HG03442 (cell line): ENCODE measurements around the gene SHISA9.

Experiments
- ATAC-seq: cut with Tn5 transposase; IDR thresholded peaks from one replicate; pipeline ENCODE4 v1.9.1; 2021; ENCODE audit warnings: mild to moderate bottlenecking, moderate library complexity; ENCODE audit not compliant: unreplicated experiment

SHISA9 gene

DNA sequence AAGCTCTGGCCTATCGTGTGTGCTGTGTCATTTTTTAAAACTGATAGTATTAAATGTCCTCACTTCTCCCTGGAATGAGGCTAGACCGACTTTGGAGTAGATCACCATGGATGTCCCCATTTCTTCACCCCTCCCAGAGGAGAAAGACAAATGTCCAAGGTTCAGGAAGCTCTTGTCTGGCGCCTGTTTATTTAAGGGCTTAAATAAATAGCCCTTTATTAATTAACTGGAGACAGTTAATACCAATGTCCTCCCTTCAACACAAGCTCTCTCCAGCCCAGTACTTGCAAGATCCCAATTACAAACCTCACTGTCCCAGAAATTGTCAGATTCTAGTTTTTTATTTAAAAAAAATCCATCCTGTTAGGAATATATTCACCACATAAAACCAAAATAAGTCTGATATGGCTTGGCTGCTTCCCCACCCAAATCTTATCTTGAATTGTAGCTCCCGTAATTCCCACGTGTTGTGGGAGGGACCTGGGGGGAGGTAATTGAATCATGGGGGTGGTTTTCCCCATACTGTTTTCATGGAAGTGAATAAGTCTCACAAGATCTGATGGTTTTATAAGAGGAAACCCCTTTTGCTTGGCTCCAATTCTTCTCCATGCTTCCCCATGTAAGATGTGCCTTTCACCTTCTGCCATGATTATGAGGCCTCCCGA is 344.4 kb downstream of the SHISA9 start:
- no peak for ATAC-seq

DNA sequence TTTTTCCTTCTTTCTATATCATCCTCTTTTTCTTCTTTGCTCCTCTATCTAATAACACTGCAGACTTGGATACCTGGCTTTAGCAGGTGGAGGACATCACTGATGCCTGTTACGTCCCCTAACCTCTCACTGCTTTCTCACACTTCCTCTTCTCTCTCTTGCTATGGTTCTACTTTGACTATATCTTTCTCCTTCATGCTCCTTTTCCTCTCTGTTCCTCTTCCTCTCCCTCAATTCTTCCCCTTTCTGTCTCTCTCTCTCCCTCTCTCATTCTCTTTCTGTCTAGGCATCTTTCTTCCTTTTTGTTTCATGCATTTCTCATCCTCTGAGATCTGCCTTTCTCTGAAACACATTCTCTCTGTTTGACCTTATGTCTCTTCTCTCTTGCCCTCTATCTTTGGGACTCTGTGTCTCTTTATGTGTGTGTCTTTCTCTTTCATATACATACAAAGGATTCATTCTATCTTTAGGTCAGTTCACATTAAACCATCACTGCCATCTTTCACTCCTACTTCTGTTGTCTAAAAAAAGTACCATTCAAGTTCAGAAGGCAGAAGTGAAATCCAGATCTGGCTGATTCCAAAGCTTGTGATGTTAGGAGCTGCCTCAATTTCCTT is 353.7 kb downstream of the SHISA9 start:
- no peak for ATAC-seq

DNA sequence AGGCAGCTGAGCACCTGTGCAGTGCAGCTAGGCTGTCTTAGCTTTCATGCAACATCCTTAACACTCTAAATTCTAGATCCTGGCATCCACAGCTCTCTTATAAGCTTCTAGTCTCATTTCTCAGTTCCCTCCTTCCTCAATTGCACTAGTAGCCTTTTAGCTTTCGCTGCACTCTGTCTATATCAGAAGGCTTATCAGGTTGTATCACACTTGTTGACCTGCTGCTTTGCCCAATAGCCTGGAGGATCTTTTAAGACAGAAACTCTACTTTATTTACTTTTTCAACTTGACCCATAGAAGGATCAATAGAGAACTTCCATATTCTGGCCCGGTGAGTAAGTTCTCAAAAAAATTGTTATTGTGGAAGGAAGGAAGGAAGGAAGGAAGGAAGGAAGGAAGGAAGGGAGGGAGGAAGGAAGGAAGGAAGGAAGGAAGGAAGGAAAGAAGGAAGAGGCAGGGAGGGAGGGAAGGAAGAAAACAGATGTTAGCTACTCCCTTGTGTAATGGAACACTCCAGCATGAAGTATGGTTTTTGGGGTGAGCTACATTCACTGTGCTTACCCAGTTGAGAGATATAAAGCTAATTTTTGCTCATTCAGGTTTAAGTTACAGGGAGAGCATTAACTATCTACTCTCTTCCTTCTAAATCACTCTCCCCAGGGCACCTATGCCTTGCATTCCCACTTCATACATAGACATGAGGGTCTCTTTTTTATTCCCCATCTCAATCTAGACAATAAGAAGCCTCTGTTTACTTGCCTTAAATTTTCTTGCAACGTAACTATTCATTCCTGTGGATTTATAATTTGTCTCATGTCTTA is 361.1 kb downstream of the SHISA9 start:
- ATAC-seq: no peak

- no peak for ATAC-seq
Observed at GRCh38 chr16:13264749-13265552, 363.6 kb downstream of the SHISA9 start.

GRCh38 chr16:13269359-13269758 is 368.0 kb downstream of the SHISA9 start:
- no peak for ATAC-seq

GRCh38 chr16:13269905-13270528 is 368.6 kb downstream of the SHISA9 start:
- ATAC-seq: no peak

GRCh38 chr16:13270602-13271001 is 369.2 kb downstream of the SHISA9 start:
- ATAC-seq: no peak

GRCh38 chr16:13289515-13289914 is 388.1 kb downstream of the SHISA9 start:
- ATAC-seq: no peak
